ENCODE data around the gene ERCC3.

The ERCC3 gene

DNA sequence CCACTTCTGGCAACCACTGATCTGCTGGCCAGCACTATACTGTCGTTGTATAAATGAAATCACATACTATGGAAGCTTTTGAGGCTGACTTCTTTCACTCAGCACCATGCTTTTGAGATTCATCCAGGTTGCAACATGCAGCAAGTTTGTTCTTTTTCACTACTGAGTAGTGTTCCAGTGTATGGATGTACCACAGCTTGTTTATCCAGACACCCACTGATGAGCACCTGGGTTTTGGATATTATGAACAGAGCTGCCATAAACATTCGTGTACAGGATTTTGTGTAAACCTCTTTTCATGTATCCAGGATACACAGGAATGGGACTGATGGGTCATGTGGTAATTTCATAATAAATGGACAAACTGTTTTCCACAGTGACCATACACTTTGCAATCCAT, 10.7 kb downstream of the ERCC3 start:
- no peak for DNase-seq (ENCODE audit: low read depth in 2 of 2)
- TF ChIP-seq, protein P1, sequence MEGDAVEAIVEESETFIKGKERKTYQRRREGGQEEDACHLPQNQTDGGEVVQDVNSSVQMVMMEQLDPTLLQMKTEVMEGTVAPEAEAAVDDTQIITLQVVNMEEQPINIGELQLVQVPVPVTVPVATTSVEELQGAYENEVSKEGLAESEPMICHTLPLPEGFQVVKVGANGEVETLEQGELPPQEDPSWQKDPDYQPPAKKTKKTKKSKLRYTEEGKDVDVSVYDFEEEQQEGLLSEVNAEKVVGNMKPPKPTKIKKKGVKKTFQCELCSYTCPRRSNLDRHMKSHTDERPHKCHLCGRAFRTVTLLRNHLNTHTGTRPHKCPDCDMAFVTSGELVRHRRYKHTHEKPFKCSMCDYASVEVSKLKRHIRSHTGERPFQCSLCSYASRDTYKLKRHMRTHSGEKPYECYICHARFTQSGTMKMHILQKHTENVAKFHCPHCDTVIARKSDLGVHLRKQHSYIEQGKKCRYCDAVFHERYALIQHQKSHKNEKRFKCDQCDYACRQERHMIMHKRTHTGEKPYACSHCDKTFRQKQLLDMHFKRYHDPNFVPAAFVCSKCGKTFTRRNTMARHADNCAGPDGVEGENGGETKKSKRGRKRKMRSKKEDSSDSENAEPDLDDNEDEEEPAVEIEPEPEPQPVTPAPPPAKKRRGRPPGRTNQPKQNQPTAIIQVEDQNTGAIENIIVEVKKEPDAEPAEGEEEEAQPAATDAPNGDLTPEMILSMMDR (IDR thresholded peaks at IDR 0.05; ENCODE audit: low read depth, low read length): no peak
- no peak overlapping the region for H3K4me3 ChIP-seq (replicated peaks in 1 of 2; ENCODE audit: low read depth in 2 of 2, low read length in 2 of 2)

DNA sequence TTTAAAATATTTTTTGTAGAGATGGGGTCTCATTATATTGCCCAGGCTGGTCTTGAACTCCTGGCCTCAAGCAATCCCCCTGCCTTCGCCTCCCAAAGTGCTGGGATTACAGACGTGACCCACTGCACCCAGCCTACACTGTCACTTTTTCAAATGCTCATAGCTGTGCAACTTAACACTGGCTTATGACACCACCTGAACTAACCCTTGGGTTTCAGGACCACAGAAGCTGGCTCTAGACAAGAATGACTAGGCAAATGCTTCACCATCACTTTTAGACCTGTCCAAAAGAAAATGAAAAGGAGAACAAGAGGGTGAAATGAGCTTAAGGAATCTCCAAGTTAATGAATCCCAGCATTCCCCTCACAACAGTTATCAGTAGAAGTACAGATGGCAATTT, 13.3 kb downstream of the ERCC3 start:
- no peak for DNase-seq (ENCODE audit: low read depth in 2 of 2)
- H3K4me3 ChIP-seq (replicated peaks in 1 of 2; ENCODE audit: low read depth in 2 of 2, low read length in 2 of 2): no peak overlapping the region

DNA sequence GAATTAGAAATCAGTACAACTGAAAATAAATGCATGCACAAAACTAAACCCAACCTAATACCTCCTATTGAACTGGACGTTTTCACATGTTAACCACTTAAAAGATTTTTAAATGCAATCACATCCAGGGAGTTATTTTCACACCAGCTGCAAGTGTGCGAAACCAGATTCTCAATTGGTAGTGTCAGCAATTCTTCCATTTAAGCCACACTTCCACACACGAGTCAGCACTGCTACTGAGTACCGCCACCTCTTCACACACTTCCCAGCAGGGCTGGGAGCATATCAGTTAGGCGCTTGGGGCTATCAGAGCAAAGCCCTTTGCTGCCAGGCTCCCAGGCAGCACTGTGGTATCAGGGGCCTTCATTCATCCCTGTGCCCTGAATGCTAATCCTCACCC, 14.2 kb downstream of the ERCC3 start:
- TF ChIP-seq, protein P1 (IDR thresholded peaks at IDR 0.05; ENCODE audit: low read depth, low read length): no peak
- DNase-seq (ENCODE audit: low read depth in 2 of 2): no peak
- no peak overlapping the region for H3K4me3 ChIP-seq (replicated peaks in 1 of 2; ENCODE audit: low read depth in 2 of 2, low read length in 2 of 2)

More for the DNA sequence above, 13.3 kb downstream of the ERCC3 start:
- TF ChIP-seq, protein P1 (IDR thresholded peaks at IDR 0.05; ENCODE audit: low read depth, low read length): no peak

DNA sequence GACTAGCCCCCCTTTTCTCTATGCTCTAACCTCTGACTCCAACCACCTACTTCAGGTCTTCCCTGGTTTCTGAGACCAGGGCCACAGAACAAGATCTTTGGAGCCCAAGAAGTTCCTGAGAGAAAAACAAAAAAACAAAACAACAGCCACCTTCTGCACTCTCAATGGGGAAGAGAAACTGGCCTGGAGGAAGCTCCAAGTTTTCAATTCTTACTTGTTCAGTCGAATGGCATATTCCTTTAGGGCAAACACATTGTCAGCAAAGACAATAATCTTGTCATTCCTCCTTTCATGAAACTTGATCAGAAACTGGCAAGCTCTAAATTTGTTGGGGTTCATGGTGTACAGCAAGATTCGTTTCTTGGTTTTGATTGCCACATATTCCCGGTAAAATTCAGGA, 15.0 kb downstream of the ERCC3 start:
- TF ChIP-seq, protein P1 (IDR thresholded peaks at IDR 0.05; ENCODE audit: low read depth, low read length): no peak
- DNase-seq (ENCODE audit: low read depth in 2 of 2): no peak
- H3K4me3 ChIP-seq (replicated peaks in 1 of 2; ENCODE audit: low read depth in 2 of 2, low read length in 2 of 2): no peak overlapping the region

DNA sequence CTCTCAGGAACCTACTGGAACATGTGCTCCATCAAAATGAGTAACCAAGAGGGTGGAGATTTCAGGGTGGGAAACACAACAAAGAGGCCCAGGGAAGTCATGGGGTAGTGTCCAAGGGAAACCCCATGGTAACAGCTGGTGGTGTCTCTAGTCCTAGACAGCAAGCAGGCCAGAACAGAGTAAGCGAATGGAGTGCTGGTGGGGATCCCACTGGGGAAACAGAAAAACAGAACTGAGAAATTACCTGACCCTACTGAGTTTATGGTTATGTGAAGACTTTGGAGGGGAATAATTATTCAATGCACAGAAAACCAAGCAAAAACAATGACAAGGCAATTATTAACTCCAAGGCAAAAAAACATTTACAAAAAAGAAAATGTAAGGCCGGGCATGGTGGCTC, 16.9 kb downstream of the ERCC3 start:
- no peak overlapping the region for H3K4me3 ChIP-seq (replicated peaks in 1 of 2; ENCODE audit: low read depth in 2 of 2, low read length in 2 of 2)
- TF ChIP-seq, protein P1 (IDR thresholded peaks at IDR 0.05; ENCODE audit: low read depth, low read length): no peak
- peak in 1 of 2 donors; percentile 13 for DNase-seq (ENCODE audit: low read depth in 2 of 2)

DNA sequence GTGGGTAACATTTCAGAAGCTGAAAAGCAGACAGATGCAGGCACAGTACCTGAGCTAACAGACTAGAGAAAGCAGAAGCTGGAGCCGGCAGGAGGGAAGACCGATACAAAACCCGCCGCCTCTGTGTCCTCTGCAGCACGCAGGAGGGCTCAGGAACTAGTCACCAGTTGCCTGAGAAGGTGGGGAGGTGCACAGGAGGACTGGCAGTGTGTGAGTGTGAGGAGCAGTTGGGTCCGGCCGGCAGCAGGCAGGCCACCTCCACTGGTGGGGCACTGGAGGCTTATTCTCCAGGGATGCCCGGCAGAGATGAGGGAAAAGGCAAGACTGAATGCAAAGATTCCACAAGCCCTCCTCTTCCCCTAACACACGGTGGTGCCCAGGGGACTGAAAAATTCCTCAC, 18.2 kb downstream of the ERCC3 start:
- no peak overlapping the region for H3K4me3 ChIP-seq (replicated peaks in 1 of 2; ENCODE audit: low read depth in 2 of 2, low read length in 2 of 2)
- TF ChIP-seq, protein P1 (IDR thresholded peaks at IDR 0.05; ENCODE audit: low read depth, low read length): no peak
- no peak for DNase-seq (ENCODE audit: low read depth in 2 of 2)

DNA sequence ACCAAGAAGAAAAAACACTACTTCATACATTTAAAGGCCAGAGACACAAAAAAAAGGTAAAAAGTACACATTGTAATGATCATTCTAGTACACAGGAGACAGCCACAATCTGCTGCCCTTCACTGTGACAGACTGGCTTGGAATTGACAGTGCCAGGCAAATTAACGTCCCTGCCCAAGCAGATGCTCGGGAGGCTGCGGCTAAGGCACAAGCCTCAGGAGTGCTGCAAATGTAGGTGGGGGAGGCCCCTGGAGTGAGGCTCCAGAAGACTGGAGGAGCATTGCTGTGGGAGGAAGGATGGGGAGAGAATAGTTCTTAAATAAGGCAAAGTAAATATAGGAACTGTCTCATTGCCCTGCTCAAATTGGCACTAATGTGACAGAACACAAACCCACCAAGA, 18.6 kb downstream of the ERCC3 start:
- no peak for DNase-seq (ENCODE audit: low read depth in 2 of 2)
- TF ChIP-seq, protein P1 (IDR thresholded peaks at IDR 0.05; ENCODE audit: low read depth, low read length): no peak

More for the DNA sequence above, 18.6 kb downstream of the ERCC3 start:
- H3K4me3 ChIP-seq (replicated peaks in 1 of 2; ENCODE audit: low read depth in 2 of 2, low read length in 2 of 2): no peak overlapping the region
